Breast epithelium (tissue), 4 donors: Measurements from ENCODE around the gene ABLIM2. TPM values are rescaled to one million over a fixed set of nuclear protein-coding genes. Genes with fewer than 3 reads are reported as not detected.
A peak's percentile ranks its signal among the peaks of the same experiment; 100 is the strongest.

Experiments
- DNase-seq, 2 donors: peaks; one replicate each; pipeline ENCODE4 v3.0.0-alpha.2; 2019; ENCODE audit warnings: low spot score in 2 of 2
- H3K27ac ChIP-seq, 2 donors: fragments of 200-600 bp; sonication (generic) in 1 of 2; one replicate each; pipeline ENCODE4 v1.5.1; 2016 to 2019; ENCODE audit warnings: mild to moderate bottlenecking in 1 of 2
- H3K27me3 ChIP-seq, 2 donors: fragments of 200-600 bp; sonication (generic) in 1 of 2; one replicate each; pipeline versions ENCODE4 v1.5.1 to v1.6.0; 2017 to 2019; ENCODE audit warnings: control low read depth in 1 of 2, mild to moderate bottlenecking in 1 of 2
- H3K36me3 ChIP-seq: fragments of 200-600 bp; one replicate; pipeline ENCODE4 v1.5.1; 2019
- H3K4me1 ChIP-seq, 2 donors: fragments of 200-600 bp; sonication (generic); one replicate each; pipeline ENCODE4 v1.5.1; 2016 to 2019; ENCODE audit warnings: control low read depth in 1 of 2
- H3K4me3 ChIP-seq, 3 donors: fragments of 200-600 bp; sonication (generic); 1 replicate in 2 of 3; 2 replicates in 1 of 3; pipeline ENCODE4 v1.5.1; 2016 to 2019; ENCODE audit warnings: mild to moderate bottlenecking in 3 of 3, moderate library complexity in 2 of 3
- H3K9me3 ChIP-seq, 2 donors: fragments of 200-600 bp; sonication (generic) in 1 of 2; one replicate each; pipeline ENCODE4 v1.5.1; 2016 to 2019; ENCODE audit warnings: control low read depth in 1 of 2
- CTCF ChIP-seq, 3 donors: fragments of 450-650 bp; IDR thresholded peaks; one replicate each; pipeline ENCODE4 v1.5.1; 2016 to 2017; ENCODE audit warnings: antibody characterized with exemption in 3 of 3, mild to moderate bottlenecking in 3 of 3, moderate library complexity in 3 of 3
- POLR2A ChIP-seq: fragments of 450-650 bp; IDR thresholded peaks from one replicate; pipeline ENCODE4 v1.6.1; 2016; ENCODE audit warnings: antibody characterized with exemption, mild to moderate bottlenecking, moderate library complexity
- POLR2AphosphoS5 ChIP-seq, 3 donors: sonication (generic); formaldehyde crosslinking; IDR thresholded peaks; one replicate each; pipeline ENCODE4 v1.6.1; 2017; ENCODE audit warnings: antibody characterized with exemption in 3 of 3
- intact Hi-C: fragments of 100-400 bp; cut with DNase I; formaldehyde crosslinking; loops from one replicate; pipeline ENCODE4 v1.15.1; 2023; ENCODE audit warnings: low total_unique reads
- total RNA-seq, 3 donors: library from RNA; depleted of rRNA; stranded (reverse); fragments of >200 nt; gene quantifications; one replicate each; pipeline ENCODE4 v1.1.0, GENCODE V29; 2016

ABLIM2 gene
- total RNA-seq, 3 donors from 2014 or later = 4.8 to 11.5 (median 8.2) TPM

GRCh38 chr4:8089862-8090261 is 68.8 kb downstream of the ABLIM2 start:
- H3K4me3 ChIP-seq = no peak overlapping the region
- H3K9me3 ChIP-seq = peaks cover 0 to 17% of the 10 kb centered on the region in 2 donors
- no peaks in the 10 kb centered on the region for H3K36me3 ChIP-seq
- H3K27ac ChIP-seq = peak overlapping the region in 1 of 2 donors; percentile 25
- TF ChIP-seq POLR2AphosphoS5 (IDR thresholded peaks at IDR 0.05) (no peak), POLR2A (no peak), CTCF (IDR thresholded peaks at IDR 0.05) (no peak)
- DNase-seq = no peak
- intact Hi-C loops = no loop called here
- H3K27me3 ChIP-seq = no peaks in the 10 kb centered on the region
- no peaks in the 10 kb centered on the region for H3K4me1 ChIP-seq

- Histone ChIP-seq H3K9me3 (peaks cover 0 to 10% of the 10 kb centered on the region in 2 donors), H3K27me3 (no peaks in the 10 kb centered on the region), H3K27ac (no peak overlapping the region), H3K36me3 (no peaks in the 10 kb centered on the region), H3K4me3 (no peak overlapping the region), H3K4me1 (no peaks in the 10 kb centered on the region)
- TF ChIP-seq CTCF (IDR thresholded peaks at IDR 0.05) = no peak
- TF ChIP-seq POLR2AphosphoS5 (IDR thresholded peaks at IDR 0.05) = no peak
- intact Hi-C loops = no loop called here
- no peak for DNase-seq
Observed at GRCh38 chr4:8088966-8089491, 69.6 kb downstream of the ABLIM2 start.

- Histone ChIP-seq H3K4me3 (no peak overlapping the region), H3K9me3 (no peaks in the 10 kb centered on the region), H3K4me1 (no peaks in the 10 kb centered on the region), H3K36me3 (no peaks in the 10 kb centered on the region), H3K27ac (no peak overlapping the region), H3K27me3 (no peaks in the 10 kb centered on the region)
- intact Hi-C loops = no loop called here
- no peak for DNase-seq
- TF ChIP-seq POLR2AphosphoS5 (IDR thresholded peaks at IDR 0.05) = no peak
- no peak for TF ChIP-seq POLR2A
- TF ChIP-seq CTCF (IDR thresholded peaks at IDR 0.05) = no peak
Observed at GRCh38 chr4:8087921-8088495, 70.6 kb downstream of the ABLIM2 start.

GRCh38 chr4:8086783-8087445 is 71.7 kb downstream of the ABLIM2 start:
- DNase-seq = no peak
- Histone ChIP-seq H3K27me3 (no peaks in the 10 kb centered on the region), H3K9me3 (no peaks in the 10 kb centered on the region), H3K36me3 (no peaks in the 10 kb centered on the region), H3K27ac (no peak overlapping the region), H3K4me1 (no peaks in the 10 kb centered on the region), H3K4me3 (no peak overlapping the region)
- TF ChIP-seq POLR2A (no peak), CTCF (IDR thresholded peaks at IDR 0.05) (no peak), POLR2AphosphoS5 (IDR thresholded peaks at IDR 0.05) (no peak)
- intact Hi-C loops = no loop called here

GRCh38 chr4:8085491-8086117 is 73.0 kb downstream of the ABLIM2 start:
- intact Hi-C loops = no loop called here
- Histone ChIP-seq H3K27me3 (no peaks in the 10 kb centered on the region), H3K4me3 (no peak overlapping the region), H3K9me3 (no peaks in the 10 kb centered on the region), H3K4me1 (no peaks in the 10 kb centered on the region), H3K27ac (no peak overlapping the region), H3K36me3 (no peaks in the 10 kb centered on the region)
- DNase-seq = no peak
- TF ChIP-seq POLR2A = no peak
- TF ChIP-seq CTCF (IDR thresholded peaks at IDR 0.05) = no peak
- TF ChIP-seq POLR2AphosphoS5 (IDR thresholded peaks at IDR 0.05) = no peak
